Panc1 (cell line): Measurements from ENCODE around the gene HDAC6.

Source experiments
- POLR2AphosphoS5 ChIP-seq: IDR thresholded peaks from 2 replicates; pipeline ENCODE4 v1.6.1; 2012; ENCODE audit warnings: mild to moderate bottlenecking, low read depth, low read length, moderate library complexity
- SIN3A ChIP-seq: IDR thresholded peaks from 2 replicates; pipeline ENCODE4 v1.6.1; 2012; ENCODE audit warnings: low read depth, mild to moderate bottlenecking, low read length, moderate library complexity, borderline replicate concordance; ENCODE audit not compliant: insufficient read depth
- TF ChIP-seq, protein P1 (sequence below): fragments of 450-650 bp; IDR thresholded peaks from 2 replicates; pipeline ENCODE4 v1.5.1; 2017; ENCODE audit warnings: mild to moderate bottlenecking

- TF ChIP-seq, protein P1, sequence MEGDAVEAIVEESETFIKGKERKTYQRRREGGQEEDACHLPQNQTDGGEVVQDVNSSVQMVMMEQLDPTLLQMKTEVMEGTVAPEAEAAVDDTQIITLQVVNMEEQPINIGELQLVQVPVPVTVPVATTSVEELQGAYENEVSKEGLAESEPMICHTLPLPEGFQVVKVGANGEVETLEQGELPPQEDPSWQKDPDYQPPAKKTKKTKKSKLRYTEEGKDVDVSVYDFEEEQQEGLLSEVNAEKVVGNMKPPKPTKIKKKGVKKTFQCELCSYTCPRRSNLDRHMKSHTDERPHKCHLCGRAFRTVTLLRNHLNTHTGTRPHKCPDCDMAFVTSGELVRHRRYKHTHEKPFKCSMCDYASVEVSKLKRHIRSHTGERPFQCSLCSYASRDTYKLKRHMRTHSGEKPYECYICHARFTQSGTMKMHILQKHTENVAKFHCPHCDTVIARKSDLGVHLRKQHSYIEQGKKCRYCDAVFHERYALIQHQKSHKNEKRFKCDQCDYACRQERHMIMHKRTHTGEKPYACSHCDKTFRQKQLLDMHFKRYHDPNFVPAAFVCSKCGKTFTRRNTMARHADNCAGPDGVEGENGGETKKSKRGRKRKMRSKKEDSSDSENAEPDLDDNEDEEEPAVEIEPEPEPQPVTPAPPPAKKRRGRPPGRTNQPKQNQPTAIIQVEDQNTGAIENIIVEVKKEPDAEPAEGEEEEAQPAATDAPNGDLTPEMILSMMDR: no peak
- TF ChIP-seq SIN3A: no peak
- TF ChIP-seq POLR2AphosphoS5: no peak
Observed at GRCh38 chrX:48794340-48794910, 7.4 kb upstream of the HDAC6 start.
